Hepatocyte (in vitro differentiated cells): ENCODE data around the gene PKNOX1. TPM values are rescaled to one million over a fixed set of nuclear protein-coding genes. Genes with fewer than 3 reads are reported as not detected.
"Not testable (repeated sequence)": the region's sequence is repeated elsewhere in the genome, so short reads cannot be mapped to it uniquely, and the experiment has no call there.

Experiments used
- DNase-seq: peaks from one replicate; pipeline ENCODE4 v3.0.0-alpha.2; 2016; ENCODE audit warnings: low spot score
- H2AFZ ChIP-seq: fragments of 200-600 bp; sonication (generic); 2 replicates; pipeline ENCODE4 v1.6.0; 2016; ENCODE audit warnings: antibody characterized with exemption, mild to moderate bottlenecking
- H3K27ac ChIP-seq: fragments of 200-600 bp; sonication (generic); 2 replicates; pipeline ENCODE4 v1.5.1; 2016; ENCODE audit warnings: mild to moderate bottlenecking
- H3K27me3 ChIP-seq: fragments of 200-600 bp; sonication (generic); 2 replicates; pipeline ENCODE4 v1.6.1; 2016
- H3K36me3 ChIP-seq: fragments of 200-600 bp; sonication (generic); replicated peaks from 2 replicates; pipeline ENCODE4 v1.5.1; 2016; ENCODE audit warnings: low read depth; ENCODE audit not compliant: insufficient read depth
- H3K4me1 ChIP-seq: fragments of 200-600 bp; sonication (generic); 2 replicates; pipeline ENCODE4 v1.5.1; 2016; ENCODE audit warnings: mild to moderate bottlenecking, moderate library complexity; ENCODE audit not compliant: insufficient read depth
- H3K4me2 ChIP-seq: fragments of 200-600 bp; sonication (generic); 2 replicates; pipeline ENCODE4 v1.6.0; 2016
- H3K4me3 ChIP-seq: fragments of 200-600 bp; sonication (generic); 2 replicates; pipeline ENCODE4 v1.5.1; 2016; ENCODE audit warnings: mild to moderate bottlenecking
- H3K79me2 ChIP-seq: fragments of 200-600 bp; sonication (generic); 2 replicates; pipeline ENCODE4 v1.6.0; 2017; ENCODE audit warnings: mild to moderate bottlenecking
- H3K9me2 ChIP-seq: fragments of 200-600 bp; sonication (generic); replicated peaks from 2 replicates; pipeline ENCODE4 v1.6.0; 2017; ENCODE audit warnings: mild to moderate bottlenecking; ENCODE audit not compliant: insufficient read depth
- H3K9me3 ChIP-seq: fragments of 200-600 bp; sonication (generic); 2 replicates; pipeline ENCODE4 v1.5.1; 2016; ENCODE audit warnings: low read depth, mild to moderate bottlenecking
- H4K20me1 ChIP-seq: fragments of 200-600 bp; sonication (generic); 2 replicates; pipeline ENCODE4 v1.6.0; 2016; ENCODE audit warnings: mild to moderate bottlenecking; ENCODE audit not compliant: insufficient read depth, poor library complexity, severe bottlenecking
- EZH2 ChIP-seq: fragments of 200-600 bp; sonication (generic); IDR thresholded peaks from 2 replicates; pipeline ENCODE4 v1.6.1; 2016; ENCODE audit warnings: antibody characterized with exemption, mild to moderate bottlenecking, borderline replicate concordance
- EZH2phosphoT487 ChIP-seq: fragments of 200-600 bp; sonication (generic); IDR thresholded peaks from one replicate; pipeline ENCODE4 v1.6.1; 2018; ENCODE audit warnings: antibody characterized with exemption, mild to moderate bottlenecking, low read depth, moderate library complexity; ENCODE audit not compliant: unreplicated experiment, severe bottlenecking
- WGBS: methylation state at CpG from one replicate; pipeline ENCODE4 v1.1.6; 2016; ENCODE audit warnings: low lambda C conversion rate; ENCODE audit errors: missing lambda C conversion rate; 5-methylcytosine and 5-hydroxymethylcytosine counted together
- polyA plus RNA-seq: library from polyadenylated mRNA; unstranded; fragments of >200 nt; fragmentation: Nextera tagmentation; extraction: Ambion mirVana; gene quantifications from 2 replicates; pipeline ENCODE4 v1.2.1, GENCODE V29; 2016
- total RNA-seq: library from RNA; depleted of rRNA; stranded (reverse); fragments of >200 nt; gene quantifications from 2 replicates; pipeline ENCODE4 v1.2.3, GENCODE V29; 2014
- TF ChIP-seq, protein P1 (sequence below): fragments of 200-600 bp; sonication (generic); IDR thresholded peaks from 2 replicates; pipeline ENCODE4 v1.5.1; 2016; ENCODE audit warnings: antibody characterized with exemption, mild to moderate bottlenecking; ENCODE audit not compliant: poor library complexity

PKNOX1 gene
- total and polyA plus RNA-seq, 2 experiments from 2014 or later: 11.0 to 13.4 TPM

GRCh38 chr21:42964086-42964485 lies 10.3 kb upstream of the PKNOX1 start:
- H3K9me2 ChIP-seq: no peaks in the 10 kb centered on the region
- no peaks in the 10 kb centered on the region for H3K27me3 ChIP-seq
- no peak overlapping the region for H2AFZ ChIP-seq
- H3K79me2 ChIP-seq: no peaks in the 10 kb centered on the region
- WGBS: 93% methylated on average over 8 of the region's 9 CpGs
- no peaks in the 10 kb centered on the region for H3K36me3 ChIP-seq
- H4K20me1 ChIP-seq: no peaks in the 10 kb centered on the region
- no peaks in the 10 kb centered on the region for H3K4me1 ChIP-seq
- H3K4me2 ChIP-seq: no peak overlapping the region
- DNase-seq: no peak
- H3K4me3 ChIP-seq: no peak overlapping the region
- no peak overlapping the region for H3K27ac ChIP-seq
- TF ChIP-seq EZH2phosphoT487: no peak
- TF ChIP-seq EZH2: no peak
- TF ChIP-seq, protein P1, sequence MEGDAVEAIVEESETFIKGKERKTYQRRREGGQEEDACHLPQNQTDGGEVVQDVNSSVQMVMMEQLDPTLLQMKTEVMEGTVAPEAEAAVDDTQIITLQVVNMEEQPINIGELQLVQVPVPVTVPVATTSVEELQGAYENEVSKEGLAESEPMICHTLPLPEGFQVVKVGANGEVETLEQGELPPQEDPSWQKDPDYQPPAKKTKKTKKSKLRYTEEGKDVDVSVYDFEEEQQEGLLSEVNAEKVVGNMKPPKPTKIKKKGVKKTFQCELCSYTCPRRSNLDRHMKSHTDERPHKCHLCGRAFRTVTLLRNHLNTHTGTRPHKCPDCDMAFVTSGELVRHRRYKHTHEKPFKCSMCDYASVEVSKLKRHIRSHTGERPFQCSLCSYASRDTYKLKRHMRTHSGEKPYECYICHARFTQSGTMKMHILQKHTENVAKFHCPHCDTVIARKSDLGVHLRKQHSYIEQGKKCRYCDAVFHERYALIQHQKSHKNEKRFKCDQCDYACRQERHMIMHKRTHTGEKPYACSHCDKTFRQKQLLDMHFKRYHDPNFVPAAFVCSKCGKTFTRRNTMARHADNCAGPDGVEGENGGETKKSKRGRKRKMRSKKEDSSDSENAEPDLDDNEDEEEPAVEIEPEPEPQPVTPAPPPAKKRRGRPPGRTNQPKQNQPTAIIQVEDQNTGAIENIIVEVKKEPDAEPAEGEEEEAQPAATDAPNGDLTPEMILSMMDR: no peak
- no peaks in the 10 kb centered on the region for H3K9me3 ChIP-seq

- 95% methylated on average over 13 of the region's 13 CpGs for WGBS
Observed at GRCh38 chr21:42964546-42965210, 9.7 kb upstream of the PKNOX1 start.

DNA sequence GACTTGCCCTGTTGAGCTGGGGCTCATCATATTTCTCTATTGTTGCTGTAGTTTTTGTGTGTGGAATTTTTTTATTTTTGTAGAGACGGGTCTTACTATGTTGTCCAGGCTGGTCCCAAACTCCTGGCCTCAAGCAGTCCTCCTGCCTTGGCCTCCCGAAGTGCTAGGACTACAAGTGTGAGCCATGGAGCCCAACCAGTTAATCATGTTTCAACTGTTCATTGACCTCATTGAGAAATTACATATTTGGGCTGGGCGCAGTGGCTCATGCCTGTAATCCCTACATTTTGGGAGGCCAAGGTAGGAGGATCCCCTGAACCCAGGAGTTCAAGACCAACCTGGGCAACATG lies 9.2 kb upstream of the PKNOX1 start:
- H3K9me3 ChIP-seq: no peaks in the 10 kb centered on the region
- no peak overlapping the region for H3K4me3 ChIP-seq
- H3K27me3 ChIP-seq: no peaks in the 10 kb centered on the region
- no peaks in the 10 kb centered on the region for H3K4me1 ChIP-seq
- no peaks in the 10 kb centered on the region for H3K79me2 ChIP-seq
- H3K27ac ChIP-seq: no peak overlapping the region
- H3K4me2 ChIP-seq: no peak overlapping the region
- no peaks in the 10 kb centered on the region for H3K36me3 ChIP-seq
- WGBS: 67% methylated on average over 3 of the region's 3 CpGs
- H2AFZ ChIP-seq: no peak overlapping the region
- H3K9me2 ChIP-seq: no peaks in the 10 kb centered on the region
- no peaks in the 10 kb centered on the region for H4K20me1 ChIP-seq
- TF ChIP-seq EZH2: no peak
- TF ChIP-seq, protein P1: no peak
- TF ChIP-seq EZH2phosphoT487: no peak
- DNase-seq: no peak

More at GRCh38 chr21:42964546-42965210, 9.7 kb upstream of the PKNOX1 start:
- Histone ChIP-seq H3K27ac (no peak overlapping the region), H3K9me3 (no peaks in the 10 kb centered on the region), H3K9me2 (no peaks in the 10 kb centered on the region), H4K20me1 (no peaks in the 10 kb centered on the region), H3K4me1 (no peaks in the 10 kb centered on the region), H3K4me2 (no peak overlapping the region), H2AFZ (no peak overlapping the region), H3K4me3 (no peak overlapping the region), H3K36me3 (no peaks in the 10 kb centered on the region), H3K27me3 (no peaks in the 10 kb centered on the region), H3K79me2 (no peaks in the 10 kb centered on the region)
- TF ChIP-seq EZH2phosphoT487: no peak
- TF ChIP-seq, protein P1: no peak
- no peak for TF ChIP-seq EZH2
- no peak for DNase-seq

- 87% methylated on average over 9 of the region's 9 CpGs for WGBS
- DNase-seq, H3K4me3 ChIP-seq, H3K4me1 ChIP-seq, H3K36me3 ChIP-seq, H3K9me2 ChIP-seq, H2AFZ ChIP-seq, H3K79me2 ChIP-seq, H3K27ac ChIP-seq, H3K4me2 ChIP-seq, H4K20me1 ChIP-seq, H3K9me3 ChIP-seq, H3K27me3 ChIP-seq: not testable (repeated sequence)
Observed at GRCh38 chr21:42967616-42968015, 6.7 kb upstream of the PKNOX1 start.
